ENCODE results near the gene SLC12A4. TPM values are rescaled to one million over a fixed set of nuclear protein-coding genes. Genes with fewer than 3 reads are reported as not detected.
A peak's percentile ranks its signal among the peaks of the same experiment; 100 is the strongest.

The SLC12A4 gene
- total and polyA plus RNA-seq, 10 donors, result 4.6 to 68.5 (median 29.4) TPM

DNA sequence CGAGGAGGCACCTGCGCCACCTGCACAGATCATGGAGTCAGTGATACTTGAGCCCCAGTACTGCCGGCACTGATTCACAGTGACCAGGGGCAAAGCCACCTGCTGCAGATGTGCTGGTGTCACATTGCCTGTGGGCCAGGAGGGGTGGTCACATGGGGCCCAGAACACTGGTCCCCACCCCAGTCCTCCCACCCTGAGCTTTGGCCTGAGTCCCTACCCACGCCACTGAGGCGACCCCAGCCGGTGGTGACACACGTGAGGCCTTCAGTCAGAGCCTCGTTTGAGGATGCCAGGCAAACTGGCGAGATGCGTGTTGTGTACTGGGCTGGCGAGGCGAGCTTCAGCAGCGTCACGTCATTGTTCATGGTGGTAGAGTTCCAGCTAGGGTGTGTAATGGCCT is 38.2 kb downstream of the SLC12A4 start:
- Histone ChIP-seq H3K4me3 (no peak overlapping the region), H3K9me3 (no peaks in the 10 kb centered on the region), H3K36me3 (peaks cover 0 to 100% (median 60%) of the 10 kb centered on the region in 6 donors), H3K4me1 (peaks cover 13 to 59% (median 35%) of the 10 kb centered on the region in 6 donors), H3K27me3 (replicated peaks in 1 of 7) (no peaks in the 10 kb centered on the region), H3K27ac (no peak overlapping the region)
- 93 to 97% (median 96%) methylated on average over 14 of the region's 14 CpGs for WGBS, 5 donors
- intact Hi-C loops (cut with DNase I; ENCODE audit: low total_unique reads), result loop anchor here (10.0 kb wide), 1 partner anchor 85 kb away; the partner anchor contains the start of genes CENPT, NUTF2 and THAP11
- DNase-seq, result no peak
- TF ChIP-seq, protein P1, sequence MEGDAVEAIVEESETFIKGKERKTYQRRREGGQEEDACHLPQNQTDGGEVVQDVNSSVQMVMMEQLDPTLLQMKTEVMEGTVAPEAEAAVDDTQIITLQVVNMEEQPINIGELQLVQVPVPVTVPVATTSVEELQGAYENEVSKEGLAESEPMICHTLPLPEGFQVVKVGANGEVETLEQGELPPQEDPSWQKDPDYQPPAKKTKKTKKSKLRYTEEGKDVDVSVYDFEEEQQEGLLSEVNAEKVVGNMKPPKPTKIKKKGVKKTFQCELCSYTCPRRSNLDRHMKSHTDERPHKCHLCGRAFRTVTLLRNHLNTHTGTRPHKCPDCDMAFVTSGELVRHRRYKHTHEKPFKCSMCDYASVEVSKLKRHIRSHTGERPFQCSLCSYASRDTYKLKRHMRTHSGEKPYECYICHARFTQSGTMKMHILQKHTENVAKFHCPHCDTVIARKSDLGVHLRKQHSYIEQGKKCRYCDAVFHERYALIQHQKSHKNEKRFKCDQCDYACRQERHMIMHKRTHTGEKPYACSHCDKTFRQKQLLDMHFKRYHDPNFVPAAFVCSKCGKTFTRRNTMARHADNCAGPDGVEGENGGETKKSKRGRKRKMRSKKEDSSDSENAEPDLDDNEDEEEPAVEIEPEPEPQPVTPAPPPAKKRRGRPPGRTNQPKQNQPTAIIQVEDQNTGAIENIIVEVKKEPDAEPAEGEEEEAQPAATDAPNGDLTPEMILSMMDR (IDR thresholded peaks at IDR 0.05 in 8 of 11, conservative IDR thresholded peaks at IDR 0.05 in 3 of 11), result no peak
- TF ChIP-seq POLR2AphosphoS5 (IDR thresholded peaks at IDR 0.05), result peak in 1 of 3 donors; percentile 56

DNA sequence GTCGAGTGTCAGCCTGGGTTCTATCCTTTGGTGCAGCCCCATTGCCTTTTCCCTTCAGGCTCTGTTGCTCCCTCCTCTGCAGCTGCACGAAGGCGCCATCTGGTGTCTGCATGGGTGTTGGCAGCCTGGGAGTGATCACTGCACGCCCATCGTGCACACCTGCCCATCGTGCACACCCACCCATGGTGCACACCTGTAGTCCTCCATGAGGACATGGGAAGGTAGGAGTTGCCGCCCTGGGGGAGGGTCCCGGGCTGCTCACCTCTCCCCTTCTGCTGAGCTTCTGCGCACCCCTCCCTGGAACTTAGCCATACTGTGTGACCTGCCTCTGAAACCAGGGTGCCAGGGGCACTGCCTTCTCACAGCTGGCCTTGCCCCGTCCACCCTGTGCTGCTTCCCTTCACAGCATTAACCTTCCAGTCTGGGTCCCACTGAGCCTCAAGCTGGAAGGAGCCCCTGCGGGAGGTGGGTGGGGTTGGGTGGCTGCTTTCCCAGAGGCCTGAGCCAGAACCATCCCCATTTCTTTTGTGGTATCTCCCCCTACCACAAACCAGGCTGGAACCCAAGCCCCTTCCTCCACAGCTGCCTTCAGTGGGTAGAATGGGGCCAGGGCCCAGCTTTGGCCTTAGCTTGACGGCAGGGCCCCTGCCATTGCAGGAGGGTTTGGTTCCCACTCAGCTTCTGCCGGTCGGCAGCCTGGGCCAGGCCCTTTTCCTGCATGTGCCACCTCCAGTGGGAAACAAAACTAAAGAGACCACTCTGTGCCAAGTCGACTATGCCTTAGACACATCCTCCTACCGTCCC is 39.7 kb downstream of the SLC12A4 start:
- Histone ChIP-seq H3K9me3 (no peaks in the 10 kb centered on the region), H3K4me1 (peaks cover 8 to 57% (median 26%) of the 10 kb centered on the region in 6 donors), H3K27me3 (replicated peaks in 1 of 7) (no peaks in the 10 kb centered on the region), H3K4me3 (no peak overlapping the region), H3K36me3 (peaks cover 0 to 96% (median 47%) of the 10 kb centered on the region in 6 donors), H3K27ac (peak overlapping the region in 1 of 8 donors; percentile 27)
- DNase-seq, result peak; percentile 92
- WGBS, 5 donors, result 47 to 57% (median 51%) methylated on average over 11 to 16 of the region's 16 CpGs
- intact Hi-C loops (cut with DNase I; ENCODE audit: low total_unique reads), result loop anchor here (10.0 kb wide), 1 partner anchor 254 kb away; no protein-coding TSS in a partner anchor
- TF ChIP-seq, protein P1 (IDR thresholded peaks at IDR 0.05 in 8 of 11, conservative IDR thresholded peaks at IDR 0.05 in 3 of 11), result peak; percentile 70 to 90 (median 84)
- TF ChIP-seq POLR2AphosphoS5 (IDR thresholded peaks at IDR 0.05) (peak; percentile 65 to 70 (median 68)), POLR2A (IDR thresholded peaks at IDR 0.05) (no peak)

DNA sequence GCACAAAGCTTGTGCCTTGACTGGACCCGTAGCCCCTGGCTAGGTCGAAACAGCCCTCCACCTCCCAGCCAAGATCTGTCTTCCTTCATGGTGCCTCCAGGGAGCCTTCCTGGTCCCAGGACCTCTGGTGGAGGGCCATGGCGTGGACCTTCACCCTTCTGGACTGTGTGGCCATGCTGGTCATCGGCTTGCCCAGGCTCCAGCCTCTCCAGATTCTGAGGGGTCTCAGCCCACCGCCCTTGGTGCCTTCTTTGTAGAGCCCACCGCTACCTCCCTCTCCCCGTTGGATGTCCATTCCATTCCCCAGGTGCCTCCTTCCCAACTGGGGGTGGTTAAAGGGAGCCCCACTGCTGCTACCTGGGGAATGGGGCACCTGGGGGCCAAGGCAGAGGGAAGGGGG is 40.3 kb downstream of the SLC12A4 start:
- H3K4me3 ChIP-seq, result no peak overlapping the region
- TF ChIP-seq POLR2A (IDR thresholded peaks at IDR 0.05) (no peak), POLR2AphosphoS5 (IDR thresholded peaks at IDR 0.05) (no peak)
- TF ChIP-seq, protein P1 (IDR thresholded peaks at IDR 0.05 in 8 of 11, conservative IDR thresholded peaks at IDR 0.05 in 3 of 11), result no peak
- 84 to 90% (median 87%) methylated on average over 5 to 7 of the region's 7 CpGs for WGBS, 5 donors
- H3K27ac ChIP-seq, result peak overlapping the region in 1 of 8 donors; percentile 27
- H3K9me3 ChIP-seq, result no peaks in the 10 kb centered on the region
- peaks cover 8 to 54% (median 26%) of the 10 kb centered on the region in 6 donors for H3K4me1 ChIP-seq
- peaks cover 0 to 96% (median 46%) of the 10 kb centered on the region in 6 donors for H3K36me3 ChIP-seq
- intact Hi-C loops (cut with DNase I; ENCODE audit: low total_unique reads), result loop anchor here (10.0 kb wide), 1 partner anchor 253 kb away; no protein-coding TSS in a partner anchor
- no peaks in the 10 kb centered on the region for H3K27me3 ChIP-seq (replicated peaks in 1 of 7)
- peak; percentile 72 for DNase-seq

All from spleen (tissue), 11 donors.